Fibroblast of lung (primary cell): ENCODE data around the gene IGFL4. TPM values are rescaled to one million over a fixed set of nuclear protein-coding genes. Genes with fewer than 3 reads are reported as not detected.

Experiments used
- DNase-seq, 2 donors: peaks; one replicate each; pipeline versions ENCODE4 v3.0.0 to v3.0.0-alpha.2; 2010; ENCODE audit warnings: low read depth in 2 of 2
- H2AFZ ChIP-seq: 2 replicates; pipeline ENCODE4 v1.5.1; 2012; ENCODE audit warnings: low read length, control low read depth, inconsistent platforms
- H3K27ac ChIP-seq: 2 replicates; pipeline ENCODE4 v1.5.1; 2011; ENCODE audit warnings: low read length, control low read depth; ENCODE audit not compliant: insufficient read depth
- H3K27me3 ChIP-seq: 2 replicates; pipeline ENCODE4 v1.5.1; 2011; ENCODE audit warnings: mild to moderate bottlenecking, low read length; ENCODE audit not compliant: control insufficient read depth, insufficient read depth
- H3K36me3 ChIP-seq: 2 replicates; pipeline ENCODE4 v1.5.1; 2011; ENCODE audit warnings: low read length; ENCODE audit not compliant: control insufficient read depth, insufficient read depth
- H3K4me1 ChIP-seq: 2 replicates; pipeline ENCODE4 v1.5.1; 2011; ENCODE audit warnings: low read length; ENCODE audit not compliant: control insufficient read depth, insufficient read depth; ENCODE audit errors: extremely low read depth
- H3K4me2 ChIP-seq: 2 replicates; pipeline ENCODE4 v1.5.1; 2011; ENCODE audit warnings: low read length, control low read depth; ENCODE audit not compliant: insufficient read depth; ENCODE audit errors: extremely low read depth
- H3K4me3 ChIP-seq, 4 experiments: fragments of 200-600 bp in 1 of 4; sonication (generic) in 1 of 4; replicated peaks in 1 of 4; 2 replicates each; pipeline ENCODE4 v1.5.1; 2011 to 2016; ENCODE audit warnings: low read length in 4 of 4, low read depth in 3 of 4, mild to moderate bottlenecking in 3 of 4, control low read depth in 2 of 4, inconsistent platforms in 1 of 4, mixed read lengths in 1 of 4; ENCODE audit not compliant: insufficient read depth in 1 of 4; ENCODE audit errors: control extremely low read depth in 1 of 4
- H3K79me2 ChIP-seq: 2 replicates; pipeline ENCODE4 v1.5.1; 2012; ENCODE audit warnings: mild to moderate bottlenecking, low read length, inconsistent platforms; ENCODE audit not compliant: control insufficient read depth, insufficient read depth
- H3K9ac ChIP-seq: 2 replicates; pipeline ENCODE4 v1.5.1; 2011; ENCODE audit warnings: mild to moderate bottlenecking, low read length, control low read depth; ENCODE audit not compliant: insufficient read depth
- H3K9me3 ChIP-seq: 2 replicates; pipeline ENCODE4 v1.5.1; 2012; ENCODE audit warnings: low read depth, low read length; ENCODE audit not compliant: control insufficient read depth, insufficient read depth
- H4K20me1 ChIP-seq: 2 replicates; pipeline ENCODE4 v1.5.1; 2011; ENCODE audit warnings: low read length; ENCODE audit not compliant: control insufficient read depth, insufficient read depth; ENCODE audit errors: extremely low read depth
- CTCF ChIP-seq, 2 donors: IDR thresholded peaks in 1 of 2; conservative IDR thresholded peaks in 1 of 2; 1 replicate in 1 of 2; 2 replicates in 1 of 2; pipeline ENCODE4 v1.5.1; 2011 to 2012; ENCODE audit warnings: low read length in 2 of 2, control low read depth in 1 of 2, inconsistent platforms in 1 of 2, low read depth in 1 of 2, mild to moderate bottlenecking in 1 of 2
- EZH2 ChIP-seq: IDR thresholded peaks from 2 replicates; pipeline ENCODE4 v1.5.1; 2012; ENCODE audit warnings: low read length, control low read depth, mild to moderate bottlenecking; ENCODE audit errors: missing control alignments
- polyA plus RNA-seq, 2 donors: library from polyadenylated mRNA; depleted of rRNA in 1 of 2; stranded (reverse) in 1 of 2; unstranded in 1 of 2; fragments of >200 nt; gene quantifications; 2 replicates each; pipeline ENCODE4 v1.2.1, GENCODE V29; 2011 to 2012; ENCODE audit warnings: missing spikeins in 1 of 2
- total RNA-seq: library from RNA; depleted of rRNA; stranded (reverse); fragments of >200 nt; gene quantifications from 2 replicates; pipeline ENCODE4 v1.2.1, GENCODE V29; 2014

IGFL4 gene
- total and polyA plus RNA-seq, 2 donors (not counting 1 experiment from before 2014, with no cell fraction given), result not detected

GRCh38 chr19:46068345-46069258 is 27.8 kb upstream of the IGFL4 start:
- Histone ChIP-seq H3K36me3 (no peaks in the 10 kb centered on the region), H3K4me1 (peaks cover 7% of the 10 kb centered on the region), H3K27me3 (peaks cover under 1% of the 10 kb centered on the region), H2AFZ (no peak overlapping the region), H3K27ac (no peak overlapping the region), H4K20me1 (no peaks in the 10 kb centered on the region), H3K4me3 (no peak overlapping the region), H3K9me3 (no peaks in the 10 kb centered on the region), H3K4me2 (peak overlapping the region; percentile 63), H3K9ac (no peak overlapping the region), H3K79me2 (no peaks in the 10 kb centered on the region)
- TF ChIP-seq EZH2, result no peak
- TF ChIP-seq CTCF (conservative IDR thresholded peaks at IDR 0.05 in 1 of 2, IDR thresholded peaks at IDR 0.05 in 1 of 2; ENCODE audit: low read depth in 1 of 2, low read length in 2 of 2), result no peak
- peak; percentile 84 to 95 for DNase-seq

- H3K9ac ChIP-seq, result no peak overlapping the region
- peaks cover 7% of the 10 kb centered on the region for H3K4me1 ChIP-seq
- H4K20me1 ChIP-seq, result no peaks in the 10 kb centered on the region
- no peak overlapping the region for H2AFZ ChIP-seq
- DNase-seq, result no peak
- H3K4me3 ChIP-seq, result no peak overlapping the region
- H3K27ac ChIP-seq, result no peak overlapping the region
- H3K4me2 ChIP-seq, result no peak overlapping the region
- H3K36me3 ChIP-seq, result no peaks in the 10 kb centered on the region
- H3K9me3 ChIP-seq, result no peaks in the 10 kb centered on the region
- no peaks in the 10 kb centered on the region for H3K79me2 ChIP-seq
- no peak for TF ChIP-seq CTCF (conservative IDR thresholded peaks at IDR 0.05 in 1 of 2, IDR thresholded peaks at IDR 0.05 in 1 of 2; ENCODE audit: low read depth in 1 of 2, low read length in 2 of 2)
- H3K27me3 ChIP-seq, result peaks cover 5% of the 10 kb centered on the region
Observed at GRCh38 chr19:46067691-46068090, 26.9 kb upstream of the IGFL4 start.

- Histone ChIP-seq H3K27me3 (peaks cover 5% of the 10 kb centered on the region), H3K36me3 (no peaks in the 10 kb centered on the region), H2AFZ (no peak overlapping the region), H3K9ac (no peak overlapping the region), H3K9me3 (no peaks in the 10 kb centered on the region), H4K20me1 (no peaks in the 10 kb centered on the region), H3K27ac (no peak overlapping the region), H3K79me2 (no peaks in the 10 kb centered on the region), H3K4me2 (no peak overlapping the region), H3K4me3 (no peak overlapping the region), H3K4me1 (peaks cover 7% of the 10 kb centered on the region)
- TF ChIP-seq EZH2, result no peak
- no peak for TF ChIP-seq CTCF (conservative IDR thresholded peaks at IDR 0.05 in 1 of 2, IDR thresholded peaks at IDR 0.05 in 1 of 2; ENCODE audit: low read depth in 1 of 2, low read length in 2 of 2)
- DNase-seq, result no peak
Observed at GRCh38 chr19:46066471-46066870, 25.7 kb upstream of the IGFL4 start.
